HepG2 (cell line): Measurements from ENCODE around the gene PRRC2A. TPM values are rescaled to one million over a fixed set of nuclear protein-coding genes. Genes with fewer than 3 reads are reported as not detected.

Experiments
- EZH2 ChIP-seq: conservative IDR thresholded peaks from 2 replicates; pipeline ENCODE4 v1.6.1; 2012; ENCODE audit warnings: mild to moderate bottlenecking, low read depth, low read length, moderate library complexity
- HOXA9 ChIP-seq: sonication (generic); formaldehyde crosslinking; IDR thresholded peaks from 2 replicates; pipeline ENCODE4 v1.8.1; 2022; ENCODE audit warnings: missing genetic modification reagents, mild to moderate bottlenecking, moderate library complexity, borderline replicate concordance
- MAFK ChIP-seq, 2 experiments: IDR thresholded peaks in 1 of 2; conservative IDR thresholded peaks in 1 of 2; 2 replicates each; pipeline ENCODE4 v1.6.1; 2011; ENCODE audit warnings: improper control_type of control experiment in 2 of 2, low read length in 2 of 2
- NCOA5 ChIP-seq: sonication (generic); formaldehyde crosslinking; IDR thresholded peaks from 2 replicates; pipeline ENCODE4 v1.4.0; 2020; ENCODE audit warnings: missing genetic modification reagents
- NCOR1 ChIP-seq: fragments of 200-600 bp; sonication (generic); IDR thresholded peaks from 2 replicates; pipeline ENCODE4 v1.7.0; 2017; ENCODE audit warnings: antibody characterized with exemption, low read length, borderline replicate concordance
- NONO ChIP-seq, 2 experiments: fragments of 450-650 bp in 1 of 2; sonication (generic) in 1 of 2; formaldehyde crosslinking in 1 of 2; IDR thresholded peaks in 1 of 2; conservative IDR thresholded peaks in 1 of 2; 2 replicates each; pipeline versions ENCODE4 v1.6.1 to v1.8.0; 2017 to 2022; ENCODE audit warnings: mild to moderate bottlenecking in 1 of 2, missing genetic modification reagents in 1 of 2, moderate library complexity in 1 of 2
- ZNF264 ChIP-seq: sonication (generic); formaldehyde crosslinking; IDR thresholded peaks from 2 replicates; pipeline ENCODE4 v1.4.0; 2020; ENCODE audit warnings: missing genetic modification reagents
- ZNF451 ChIP-seq: sonication (generic); formaldehyde crosslinking; IDR thresholded peaks from 2 replicates; pipeline ENCODE4 v1.5.0; 2020; ENCODE audit warnings: mild to moderate bottlenecking, missing genetic modification reagents
- ZNF567 ChIP-seq: sonication (generic); formaldehyde crosslinking; IDR thresholded peaks from 2 replicates; pipeline ENCODE4 v1.8.1; 2023; ENCODE audit warnings: mild to moderate bottlenecking, missing genetic modification reagents, borderline replicate concordance
- ZNF614 ChIP-seq: IDR thresholded peaks from 2 replicates; pipeline ENCODE4 v1.6.1; 2018; ENCODE audit warnings: missing biosample characterization, missing genetic modification reagents, inconsistent platforms, borderline replicate concordance
- ZNF781 ChIP-seq: sonication (generic); formaldehyde crosslinking; IDR thresholded peaks from 2 replicates; pipeline ENCODE4 v1.5.1; 2020; ENCODE audit warnings: borderline replicate concordance, mild to moderate bottlenecking, missing genetic modification reagents; ENCODE audit errors: not compliant biosample characterization
- ZNF839 ChIP-seq: sonication (generic); formaldehyde crosslinking; IDR thresholded peaks from 2 replicates; pipeline ENCODE4 v1.4.0; 2020; ENCODE audit warnings: missing genetic modification reagents, mild to moderate bottlenecking, borderline replicate concordance
- polyA plus RNA-seq, 8 experiments: library from polyadenylated mRNA; depleted of rRNA in 3 of 8; stranded (reverse) in 7 of 8; unstranded in 1 of 8; fragments of >200 nt; fragmentation: Illumina TruSeq in 4 of 8; extraction: Trizol in 4 of 8; gene quantifications; 2 replicates each; pipeline versions ENCODE4 v1.2.1 to v1.2.3, GENCODE V29; 2011 to 2016; ENCODE audit warnings: low read depth in 4 of 8, missing spikeins in 1 of 8, mixed read lengths in 1 of 8; ENCODE audit not compliant: insufficient read depth in 1 of 8
- total RNA-seq, 5 experiments: library from RNA; depleted of rRNA; stranded (reverse); fragments of >200 nt; fragmentation: Illumina TruSeq; extraction: Trizol; gene quantifications; 2 replicates each; pipeline ENCODE4 v1.2.3, GENCODE V29; 2016; ENCODE audit warnings: low read depth in 1 of 5
- TF ChIP-seq, protein P1 (sequence below): sonication (generic); formaldehyde crosslinking; IDR thresholded peaks from 2 replicates; pipeline ENCODE4 v1.9.0; 2021; ENCODE audit warnings: mild to moderate bottlenecking, missing genetic modification reagents
- TF ChIP-seq, protein P2 (sequence below), 2 experiments: fragments of 450-650 bp in 1 of 2; sonication (generic) in 1 of 2; formaldehyde crosslinking; IDR thresholded peaks; 2 replicates each; pipeline versions ENCODE4 v1.5.0 to v1.8.0; 2020 to 2022; ENCODE audit warnings: mild to moderate bottlenecking in 1 of 2, missing genetic modification reagents in 1 of 2
- TF ChIP-seq, protein P3 (sequence below): sonication (generic); formaldehyde crosslinking; IDR thresholded peaks from 2 replicates; pipeline ENCODE4 v1.5.0; 2020; ENCODE audit warnings: mild to moderate bottlenecking, missing genetic modification reagents, moderate library complexity
- TF ChIP-seq, protein P4 (sequence below): sonication (generic); formaldehyde crosslinking; IDR thresholded peaks from 2 replicates; pipeline ENCODE4 v1.8.1; 2023; ENCODE audit warnings: missing genetic modification reagents, mild to moderate bottlenecking, borderline replicate concordance

The PRRC2A gene
- total and polyA plus RNA-seq, 2 of the 13 experiments (the other 11 are each of a cell fraction or from before 2014, with no cell fraction given): 38.9 to 47.4 TPM

DNA sequence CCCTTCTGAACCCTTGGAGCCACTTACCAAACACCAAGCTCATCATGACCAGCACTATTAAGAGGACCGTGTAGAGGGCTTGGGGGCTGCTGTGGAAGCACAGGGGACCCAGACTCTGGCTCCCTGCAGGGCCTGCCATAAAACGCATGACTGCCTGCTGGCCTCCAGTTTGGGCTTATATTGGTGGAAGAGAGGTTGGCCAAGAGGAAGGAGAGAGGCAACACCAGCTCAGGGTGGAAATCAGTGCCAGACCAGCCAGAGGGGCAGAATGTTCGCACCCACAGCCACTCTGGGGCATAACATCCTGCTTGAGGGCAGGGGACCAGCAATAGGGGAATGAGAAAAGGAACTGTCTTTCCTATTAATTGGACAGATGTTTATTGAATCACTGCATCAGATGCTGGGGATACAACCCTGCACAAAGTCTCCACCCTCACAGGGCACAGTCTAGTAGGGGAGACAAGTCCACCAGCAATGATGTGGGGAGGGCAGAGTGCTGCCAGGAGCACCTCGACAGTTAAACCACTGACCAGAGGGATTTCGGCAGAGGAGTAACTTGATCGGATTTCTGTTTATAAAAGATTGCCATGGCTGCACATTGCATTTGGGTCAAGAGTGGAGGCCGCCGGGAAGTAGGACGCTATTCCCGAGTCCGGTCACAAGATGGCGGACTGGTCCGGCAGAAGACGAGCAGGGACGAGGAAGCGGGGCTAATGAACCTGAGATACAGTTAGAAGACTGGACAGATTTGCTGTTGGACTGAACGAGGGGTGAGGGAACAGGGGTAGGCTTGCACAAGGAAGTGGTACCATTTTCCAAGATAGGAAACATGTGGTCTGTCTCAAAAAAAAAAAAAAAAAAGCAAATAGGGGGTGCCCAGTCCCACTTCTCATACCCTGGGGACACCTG, 60.0 kb downstream of the PRRC2A start, which contains the start of gene LY6G5C (continued):
- TF ChIP-seq, protein P1, sequence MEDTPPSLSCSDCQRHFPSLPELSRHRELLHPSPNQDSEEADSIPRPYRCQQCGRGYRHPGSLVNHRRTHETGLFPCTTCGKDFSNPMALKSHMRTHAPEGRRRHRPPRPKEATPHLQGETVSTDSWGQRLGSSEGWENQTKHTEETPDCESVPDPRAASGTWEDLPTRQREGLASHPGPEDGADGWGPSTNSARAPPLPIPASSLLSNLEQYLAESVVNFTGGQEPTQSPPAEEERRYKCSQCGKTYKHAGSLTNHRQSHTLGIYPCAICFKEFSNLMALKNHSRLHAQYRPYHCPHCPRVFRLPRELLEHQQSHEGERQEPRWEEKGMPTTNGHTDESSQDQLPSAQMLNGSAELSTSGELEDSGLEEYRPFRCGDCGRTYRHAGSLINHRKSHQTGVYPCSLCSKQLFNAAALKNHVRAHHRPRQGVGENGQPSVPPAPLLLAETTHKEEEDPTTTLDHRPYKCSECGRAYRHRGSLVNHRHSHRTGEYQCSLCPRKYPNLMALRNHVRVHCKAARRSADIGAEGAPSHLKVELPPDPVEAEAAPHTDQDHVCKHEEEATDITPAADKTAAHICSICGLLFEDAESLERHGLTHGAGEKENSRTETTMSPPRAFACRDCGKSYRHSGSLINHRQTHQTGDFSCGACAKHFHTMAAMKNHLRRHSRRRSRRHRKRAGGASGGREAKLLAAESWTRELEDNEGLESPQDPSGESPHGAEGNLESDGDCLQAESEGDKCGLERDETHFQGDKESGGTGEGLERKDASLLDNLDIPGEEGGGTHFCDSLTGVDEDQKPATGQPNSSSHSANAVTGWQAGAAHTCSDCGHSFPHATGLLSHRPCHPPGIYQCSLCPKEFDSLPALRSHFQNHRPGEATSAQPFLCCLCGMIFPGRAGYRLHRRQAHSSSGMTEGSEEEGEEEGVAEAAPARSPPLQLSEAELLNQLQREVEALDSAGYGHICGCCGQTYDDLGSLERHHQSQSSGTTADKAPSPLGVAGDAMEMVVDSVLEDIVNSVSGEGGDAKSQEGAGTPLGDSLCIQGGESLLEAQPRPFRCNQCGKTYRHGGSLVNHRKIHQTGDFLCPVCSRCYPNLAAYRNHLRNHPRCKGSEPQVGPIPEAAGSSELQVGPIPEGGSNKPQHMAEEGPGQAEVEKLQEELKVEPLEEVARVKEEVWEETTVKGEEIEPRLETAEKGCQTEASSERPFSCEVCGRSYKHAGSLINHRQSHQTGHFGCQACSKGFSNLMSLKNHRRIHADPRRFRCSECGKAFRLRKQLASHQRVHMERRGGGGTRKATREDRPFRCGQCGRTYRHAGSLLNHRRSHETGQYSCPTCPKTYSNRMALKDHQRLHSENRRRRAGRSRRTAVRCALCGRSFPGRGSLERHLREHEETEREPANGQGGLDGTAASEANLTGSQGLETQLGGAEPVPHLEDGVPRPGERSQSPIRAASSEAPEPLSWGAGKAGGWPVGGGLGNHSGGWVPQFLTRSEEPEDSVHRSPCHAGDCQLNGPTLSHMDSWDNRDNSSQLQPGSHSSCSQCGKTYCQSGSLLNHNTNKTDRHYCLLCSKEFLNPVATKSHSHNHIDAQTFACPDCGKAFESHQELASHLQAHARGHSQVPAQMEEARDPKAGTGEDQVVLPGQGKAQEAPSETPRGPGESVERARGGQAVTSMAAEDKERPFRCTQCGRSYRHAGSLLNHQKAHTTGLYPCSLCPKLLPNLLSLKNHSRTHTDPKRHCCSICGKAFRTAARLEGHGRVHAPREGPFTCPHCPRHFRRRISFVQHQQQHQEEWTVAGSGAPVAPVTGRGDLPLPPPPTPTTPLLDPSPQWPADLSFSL (CRISPR knock-in tag): no peak
- TF ChIP-seq, protein P2, sequence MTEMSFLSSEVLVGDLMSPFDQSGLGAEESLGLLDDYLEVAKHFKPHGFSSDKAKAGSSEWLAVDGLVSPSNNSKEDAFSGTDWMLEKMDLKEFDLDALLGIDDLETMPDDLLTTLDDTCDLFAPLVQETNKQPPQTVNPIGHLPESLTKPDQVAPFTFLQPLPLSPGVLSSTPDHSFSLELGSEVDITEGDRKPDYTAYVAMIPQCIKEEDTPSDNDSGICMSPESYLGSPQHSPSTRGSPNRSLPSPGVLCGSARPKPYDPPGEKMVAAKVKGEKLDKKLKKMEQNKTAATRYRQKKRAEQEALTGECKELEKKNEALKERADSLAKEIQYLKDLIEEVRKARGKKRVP (CRISPR knock-in tag; IDR thresholded peaks at IDR 0.05): no peak
- no peak for TF ChIP-seq ZNF839
- TF ChIP-seq ZNF451: no peak
- TF ChIP-seq ZNF567 (CRISPR knock-in tag): no peak
- peak; percentile 64 for TF ChIP-seq ZNF781 (CRISPR knock-in tag)
- TF ChIP-seq MAFK (conservative IDR thresholded peaks at IDR 0.05 in 1 of 2, IDR thresholded peaks at IDR 0.05 in 1 of 2; ENCODE audit: low read length in 2 of 2): peak in 1 of 2 experiments; percentile 15; a peak in 1 of 4 replicates
- TF ChIP-seq NCOR1: no peak
- TF ChIP-seq, protein P3, sequence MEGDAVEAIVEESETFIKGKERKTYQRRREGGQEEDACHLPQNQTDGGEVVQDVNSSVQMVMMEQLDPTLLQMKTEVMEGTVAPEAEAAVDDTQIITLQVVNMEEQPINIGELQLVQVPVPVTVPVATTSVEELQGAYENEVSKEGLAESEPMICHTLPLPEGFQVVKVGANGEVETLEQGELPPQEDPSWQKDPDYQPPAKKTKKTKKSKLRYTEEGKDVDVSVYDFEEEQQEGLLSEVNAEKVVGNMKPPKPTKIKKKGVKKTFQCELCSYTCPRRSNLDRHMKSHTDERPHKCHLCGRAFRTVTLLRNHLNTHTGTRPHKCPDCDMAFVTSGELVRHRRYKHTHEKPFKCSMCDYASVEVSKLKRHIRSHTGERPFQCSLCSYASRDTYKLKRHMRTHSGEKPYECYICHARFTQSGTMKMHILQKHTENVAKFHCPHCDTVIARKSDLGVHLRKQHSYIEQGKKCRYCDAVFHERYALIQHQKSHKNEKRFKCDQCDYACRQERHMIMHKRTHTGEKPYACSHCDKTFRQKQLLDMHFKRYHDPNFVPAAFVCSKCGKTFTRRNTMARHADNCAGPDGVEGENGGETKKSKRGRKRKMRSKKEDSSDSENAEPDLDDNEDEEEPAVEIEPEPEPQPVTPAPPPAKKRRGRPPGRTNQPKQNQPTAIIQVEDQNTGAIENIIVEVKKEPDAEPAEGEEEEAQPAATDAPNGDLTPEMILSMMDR: peak; percentile 97
- no peak for TF ChIP-seq NCOA5 (CRISPR knock-in tag)
- TF ChIP-seq NONO (IDR thresholded peaks at IDR 0.05): no peak
- no peak for TF ChIP-seq NONO (CRISPR knock-in tag; conservative IDR thresholded peaks at IDR 0.05)
- TF ChIP-seq ZNF264 (CRISPR knock-in tag): no peak
- TF ChIP-seq ZNF614: peak; percentile 98
- TF ChIP-seq, protein P4, sequence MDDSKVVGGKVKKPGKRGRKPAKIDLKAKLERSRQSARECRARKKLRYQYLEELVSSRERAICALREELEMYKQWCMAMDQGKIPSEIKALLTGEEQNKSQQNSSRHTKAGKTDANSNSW: no peak
- TF ChIP-seq HOXA9 (CRISPR knock-in tag): no peak
- TF ChIP-seq EZH2: no peak
